ENCODE results near the gene AGAP2. TPM values are rescaled to one million over a fixed set of nuclear protein-coding genes. Genes with fewer than 3 reads are reported as not detected.
A peak's percentile ranks its signal among the peaks of the same experiment; 100 is the strongest.

AGAP2 gene
- total RNA-seq, 1 donor: 0.72 TPM

DNA sequence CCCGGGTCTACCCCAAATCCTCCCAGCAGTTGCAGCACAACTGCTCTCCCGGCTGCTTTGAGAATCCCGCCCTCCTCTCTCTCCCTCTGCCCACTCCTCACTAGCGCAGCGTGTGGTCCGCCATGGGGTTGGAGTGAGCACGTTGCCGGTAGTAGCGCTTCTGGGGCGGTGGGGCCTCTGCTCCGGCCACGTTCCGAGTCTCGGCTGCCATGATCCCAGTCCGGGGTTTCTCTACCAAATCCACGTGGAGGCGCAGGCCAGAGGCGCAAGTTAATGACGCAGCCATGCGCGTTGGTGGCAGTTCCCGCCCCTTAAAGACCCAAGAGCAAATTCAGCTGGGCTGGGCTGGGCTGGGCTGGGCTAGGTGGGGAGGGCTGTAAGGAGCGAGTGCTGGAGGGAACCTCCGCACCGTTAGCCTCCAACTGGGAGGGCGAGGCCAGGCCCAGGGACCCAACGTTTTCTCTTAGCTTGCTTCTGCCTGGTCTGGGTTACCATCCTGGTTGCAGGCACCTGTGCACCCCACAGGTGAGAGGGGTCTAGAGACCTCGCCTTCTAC, 33.4 kb upstream of the AGAP2 start, which contains the start of gene METTL1:
METTL1 (minus strand) TSS at position 233 of the 556 bp plus-strand sequence; CDS start at position 211, 22 bp downstream.
- Histone ChIP-seq H3K36me3 (ENCODE audit: insufficient read depth, low read length) (peaks cover 26% of the 10 kb centered on the region), H3K27ac (ENCODE audit: low read depth, low read length) (peak within 1 kb of the TSS; percentile 95), H2AFZ (ENCODE audit: low read length) (peak within 1 kb of the TSS; percentile 98), H3K4me3 (ENCODE audit: insufficient read depth, low read length) (peak within 1 kb of the TSS; percentile 91), H3K79me2 (ENCODE audit: insufficient read depth, low read length) (peaks cover 12% of the 10 kb centered on the region), H3K9me3 (ENCODE audit: low read depth, low read length) (no peaks in the 10 kb centered on the region), H3K4me2 (ENCODE audit: insufficient read depth, low read length) (peak within 1 kb of the TSS; percentile 90), H3K4me1 (ENCODE audit: insufficient read depth, low read length) (peaks cover 23% of the 10 kb centered on the region), H4K20me1 (ENCODE audit: insufficient read depth, low read length) (no peaks in the 10 kb centered on the region), H3K27me3 (ENCODE audit: insufficient read depth, low read length) (peaks cover 5% of the 10 kb centered on the region)
- TF ChIP-seq, protein P1, sequence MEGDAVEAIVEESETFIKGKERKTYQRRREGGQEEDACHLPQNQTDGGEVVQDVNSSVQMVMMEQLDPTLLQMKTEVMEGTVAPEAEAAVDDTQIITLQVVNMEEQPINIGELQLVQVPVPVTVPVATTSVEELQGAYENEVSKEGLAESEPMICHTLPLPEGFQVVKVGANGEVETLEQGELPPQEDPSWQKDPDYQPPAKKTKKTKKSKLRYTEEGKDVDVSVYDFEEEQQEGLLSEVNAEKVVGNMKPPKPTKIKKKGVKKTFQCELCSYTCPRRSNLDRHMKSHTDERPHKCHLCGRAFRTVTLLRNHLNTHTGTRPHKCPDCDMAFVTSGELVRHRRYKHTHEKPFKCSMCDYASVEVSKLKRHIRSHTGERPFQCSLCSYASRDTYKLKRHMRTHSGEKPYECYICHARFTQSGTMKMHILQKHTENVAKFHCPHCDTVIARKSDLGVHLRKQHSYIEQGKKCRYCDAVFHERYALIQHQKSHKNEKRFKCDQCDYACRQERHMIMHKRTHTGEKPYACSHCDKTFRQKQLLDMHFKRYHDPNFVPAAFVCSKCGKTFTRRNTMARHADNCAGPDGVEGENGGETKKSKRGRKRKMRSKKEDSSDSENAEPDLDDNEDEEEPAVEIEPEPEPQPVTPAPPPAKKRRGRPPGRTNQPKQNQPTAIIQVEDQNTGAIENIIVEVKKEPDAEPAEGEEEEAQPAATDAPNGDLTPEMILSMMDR (IDR thresholded peaks at IDR 0.05; ENCODE audit: extremely low read depth, low read depth, low read length): no peak
- peak; percentile 98 for DNase-seq (ENCODE audit: insufficient read length, low spot score, missing footprints)

DNA sequence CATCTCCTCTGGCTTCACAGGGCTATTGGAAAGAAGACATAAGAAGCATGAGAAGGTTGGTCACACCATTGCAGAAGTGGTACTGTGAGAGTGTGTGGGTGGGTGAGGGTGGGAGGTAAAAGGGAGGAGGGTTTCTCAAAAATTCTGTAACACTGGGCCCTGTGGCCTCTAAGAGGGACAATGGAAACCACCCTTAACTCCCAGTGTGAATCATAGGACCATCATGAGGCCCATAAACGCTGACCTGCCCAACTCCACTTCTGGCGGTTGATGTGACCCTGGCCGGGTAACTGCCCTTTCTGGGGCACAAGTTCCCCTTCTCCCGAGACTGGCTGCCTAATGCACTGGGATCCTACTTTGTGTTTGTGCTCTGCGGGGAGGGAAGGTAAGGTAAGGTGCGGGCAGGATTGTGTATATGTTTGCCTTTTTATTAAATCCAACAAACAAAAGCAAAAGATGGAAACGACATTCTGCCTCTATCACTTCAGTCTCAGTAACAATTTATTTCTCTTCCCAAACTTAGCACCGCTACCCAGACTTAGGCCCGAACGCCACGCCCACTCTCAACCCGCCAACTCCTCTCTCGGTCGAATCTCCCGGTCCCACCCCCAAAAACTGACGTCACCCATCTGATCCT, 32.8 kb upstream of the AGAP2 start:
- no peaks in the 10 kb centered on the region for H4K20me1 ChIP-seq (ENCODE audit: insufficient read depth, low read length)
- peak overlapping the region; percentile 95 for H3K27ac ChIP-seq (ENCODE audit: low read depth, low read length)
- H2AFZ ChIP-seq (ENCODE audit: low read length): peak overlapping the region; percentile 98
- TF ChIP-seq, protein P1 (IDR thresholded peaks at IDR 0.05; ENCODE audit: extremely low read depth, low read depth, low read length): no peak
- H3K9me3 ChIP-seq (ENCODE audit: low read depth, low read length): no peaks in the 10 kb centered on the region
- H3K79me2 ChIP-seq (ENCODE audit: insufficient read depth, low read length): peaks cover 12% of the 10 kb centered on the region
- peak overlapping the region; percentile 90 for H3K4me2 ChIP-seq (ENCODE audit: insufficient read depth, low read length)
- peak; percentile 98 for DNase-seq (ENCODE audit: insufficient read length, low spot score, missing footprints)
- peak overlapping the region; percentile 91 for H3K4me3 ChIP-seq (ENCODE audit: insufficient read depth, low read length)
- H3K4me1 ChIP-seq (ENCODE audit: insufficient read depth, low read length): peaks cover 29% of the 10 kb centered on the region
- H3K36me3 ChIP-seq (ENCODE audit: insufficient read depth, low read length): peaks cover 26% of the 10 kb centered on the region
- peaks cover 11% of the 10 kb centered on the region for H3K27me3 ChIP-seq (ENCODE audit: insufficient read depth, low read length)

DNA sequence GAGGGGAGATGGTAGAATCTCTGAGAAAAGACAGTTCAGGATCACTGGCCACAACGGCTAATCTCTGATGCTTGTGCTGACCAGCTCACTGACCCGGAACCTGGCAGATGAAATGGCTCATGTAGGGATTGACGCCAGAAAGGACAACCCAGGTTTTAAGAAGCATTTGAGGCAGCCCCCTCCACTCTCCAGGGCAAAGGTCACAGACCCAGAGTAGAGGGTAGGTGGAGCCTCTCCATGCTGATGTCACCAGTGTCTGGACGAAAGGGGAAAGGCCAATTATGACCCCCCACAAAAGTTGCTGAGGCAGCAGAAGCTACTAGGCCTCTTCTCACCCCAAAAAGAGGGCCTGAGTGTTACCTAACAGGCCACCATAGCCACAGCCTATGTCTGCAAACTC, 32.2 kb upstream of the AGAP2 start:
- Histone ChIP-seq H4K20me1 (ENCODE audit: insufficient read depth, low read length) (peaks cover under 1% of the 10 kb centered on the region), H3K4me2 (ENCODE audit: insufficient read depth, low read length) (peak overlapping the region; percentile 90), H2AFZ (ENCODE audit: low read length) (no peak overlapping the region), H3K4me3 (ENCODE audit: insufficient read depth, low read length) (no peak overlapping the region), H3K27me3 (ENCODE audit: insufficient read depth, low read length) (peaks cover 18% of the 10 kb centered on the region), H3K9me3 (ENCODE audit: low read depth, low read length) (no peaks in the 10 kb centered on the region), H3K36me3 (ENCODE audit: insufficient read depth, low read length) (peaks cover 26% of the 10 kb centered on the region), H3K4me1 (ENCODE audit: insufficient read depth, low read length) (peaks cover 35% of the 10 kb centered on the region), H3K79me2 (ENCODE audit: insufficient read depth, low read length) (peaks cover 12% of the 10 kb centered on the region), H3K27ac (ENCODE audit: low read depth, low read length) (peak overlapping the region; percentile 95)
- DNase-seq (ENCODE audit: insufficient read length, low spot score, missing footprints): no peak
- TF ChIP-seq, protein P1 (IDR thresholded peaks at IDR 0.05; ENCODE audit: extremely low read depth, low read depth, low read length): no peak

DNA sequence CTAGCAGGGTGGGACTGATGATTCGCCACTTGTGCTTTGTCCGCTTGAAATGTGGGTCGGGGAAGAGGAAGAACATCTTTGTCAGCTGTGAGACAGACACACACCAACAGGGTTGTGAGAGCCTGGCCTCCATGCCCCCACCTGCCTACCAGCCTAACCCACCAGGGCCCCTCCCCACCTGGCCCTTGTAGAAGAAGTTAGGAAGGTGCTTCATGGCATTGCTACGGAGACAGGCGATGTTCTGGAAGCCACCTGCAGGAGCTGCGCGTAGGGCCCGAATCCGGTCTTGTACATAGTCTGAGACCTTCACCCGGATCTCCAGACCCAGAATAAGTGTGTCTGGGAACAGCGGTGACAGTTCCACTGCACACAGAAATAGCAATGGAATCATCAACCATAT, 31.1 kb upstream of the AGAP2 start:
- Histone ChIP-seq H3K4me3 (ENCODE audit: insufficient read depth, low read length) (no peak overlapping the region), H3K27ac (ENCODE audit: low read depth, low read length) (no peak overlapping the region), H3K27me3 (ENCODE audit: insufficient read depth, low read length) (peaks cover 29% of the 10 kb centered on the region), H3K36me3 (ENCODE audit: insufficient read depth, low read length) (peaks cover 26% of the 10 kb centered on the region), H3K79me2 (ENCODE audit: insufficient read depth, low read length) (peaks cover 12% of the 10 kb centered on the region), H2AFZ (ENCODE audit: low read length) (no peak overlapping the region), H3K9me3 (ENCODE audit: low read depth, low read length) (no peaks in the 10 kb centered on the region), H3K4me2 (ENCODE audit: insufficient read depth, low read length) (no peak overlapping the region), H4K20me1 (ENCODE audit: insufficient read depth, low read length) (peaks cover 2% of the 10 kb centered on the region), H3K4me1 (ENCODE audit: insufficient read depth, low read length) (peaks cover 39% of the 10 kb centered on the region)
- DNase-seq (ENCODE audit: insufficient read length, low spot score, missing footprints): no peak
- TF ChIP-seq, protein P1 (IDR thresholded peaks at IDR 0.05; ENCODE audit: extremely low read depth, low read depth, low read length): no peak
